SK-N-MC (cell line): ENCODE results near the gene CA10.

ENCODE experiments used
- EZH2 ChIP-seq: fragments of 200-600 bp; sonication (generic); IDR thresholded peaks from one replicate; pipeline ENCODE4 v1.6.1; 2017; ENCODE audit warnings: antibody characterized with exemption
- FOXP2 ChIP-seq: optimal IDR thresholded peaks from 2 replicates; pipeline ENCODE3; 2011; ENCODE audit warnings: mild to moderate bottlenecking, moderate library complexity; ENCODE audit not compliant: insufficient read depth; ENCODE audit errors: extremely low read length, control extremely low read depth
- POLR2AphosphoS5 ChIP-seq: IDR thresholded peaks from 2 replicates; pipeline ENCODE4 v1.6.1; 2012; ENCODE audit warnings: mild to moderate bottlenecking, low read depth, low read length, borderline replicate concordance

GRCh38 chr17:51948128-51948527, 210.4 kb downstream of the CA10 start:
- TF ChIP-seq EZH2 (no peak), POLR2AphosphoS5 (no peak), FOXP2 (no peak)
